Nephron (organoid): Measurements from ENCODE around the gene SBK2.
A peak's percentile ranks its signal among the peaks of the same experiment; 100 is the strongest.

Source experiments
- H3K27ac Mint-ChIP-seq, 3 experiments: 2 replicates each; pipeline ENCODE4 v1.8.0; 2020; ENCODE audit warnings: mixed read lengths in 3 of 3, mild to moderate bottlenecking in 2 of 3, moderate library complexity in 1 of 3
- H3K27me3 Mint-ChIP-seq: 2 replicates; pipeline ENCODE4 v1.8.0; 2021; ENCODE audit warnings: low read depth, mild to moderate bottlenecking, moderate library complexity, mixed read lengths
- H3K36me3 Mint-ChIP-seq: 2 replicates; pipeline ENCODE4 v1.8.0; 2020; ENCODE audit warnings: low read depth, mixed read lengths
- H3K4me1 Mint-ChIP-seq: 2 replicates; pipeline ENCODE4 v1.8.0; 2020; ENCODE audit warnings: mixed read lengths
- H3K4me3 Mint-ChIP-seq, 3 experiments: 2 replicates each; pipeline ENCODE4 v1.8.0; 2020; ENCODE audit warnings: mild to moderate bottlenecking in 3 of 3, mixed read lengths in 3 of 3, moderate library complexity in 2 of 3
- H3K9me3 Mint-ChIP-seq: 2 replicates; pipeline ENCODE4 v1.8.0; 2020; ENCODE audit warnings: mixed read lengths
- CTCF ChIP-seq, 3 experiments: fragments of 200-600 bp; sonication (generic); IDR thresholded peaks; one replicate each; pipeline ENCODE4 v1.5.0; 2021; ENCODE audit warnings: antibody characterized with exemption in 3 of 3; ENCODE audit not compliant: unreplicated experiment in 3 of 3

Gene SBK2

DNA sequence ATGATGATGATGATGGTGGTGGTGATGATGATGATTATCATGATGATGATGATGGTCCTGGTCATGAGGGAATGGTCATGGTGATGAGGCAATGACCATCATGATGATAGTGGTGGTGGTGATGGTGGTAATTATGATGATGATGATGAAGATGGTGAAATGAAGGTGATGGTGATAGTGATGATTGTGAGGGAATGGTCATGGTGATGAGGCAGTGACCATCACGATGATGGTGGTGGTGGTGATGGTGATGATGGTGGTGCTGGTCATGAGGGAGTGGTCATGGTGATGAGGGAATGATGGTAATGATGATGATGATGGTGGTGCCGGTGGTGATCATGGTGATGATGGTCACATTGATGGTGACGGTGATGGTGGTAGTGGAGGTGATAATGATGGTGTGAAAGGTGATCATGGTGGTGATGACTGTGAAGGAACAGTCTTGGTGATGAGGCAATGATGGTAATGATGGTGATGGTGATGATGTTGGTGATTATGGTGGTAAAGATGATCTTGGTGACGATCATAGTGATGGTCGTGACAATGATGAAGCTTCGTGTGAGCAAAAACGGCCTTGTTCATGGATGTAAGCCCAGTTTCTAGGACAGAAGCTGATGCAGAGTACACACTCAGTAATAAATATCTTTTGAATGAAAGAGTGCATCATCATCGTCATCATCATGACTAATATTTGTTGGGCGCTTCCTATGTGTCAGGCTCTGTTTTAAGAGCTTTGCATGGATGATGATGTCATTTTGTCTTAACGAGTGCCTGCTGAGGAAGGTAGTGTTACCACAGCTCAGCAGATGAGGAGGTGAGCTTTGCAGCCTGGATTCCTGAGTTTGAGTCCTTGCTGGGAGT lies 17.3 kb downstream of the SBK2 start:
- Mint-ChIP-seq H3K36me3 (no peaks in the 10 kb centered on the region), H3K27ac (no peak overlapping the region), H3K4me3 (no peak overlapping the region), H3K27me3 (peaks cover 8% of the 10 kb centered on the region), H3K4me1 (peaks cover 11% of the 10 kb centered on the region), H3K9me3 (no peaks in the 10 kb centered on the region)
- no peak for TF ChIP-seq CTCF (IDR thresholded peaks at IDR 0.05; ENCODE audit: unreplicated experiment in 3 of 3)

GRCh38 chr19:55516878-55517620 lies 19.9 kb downstream of the SBK2 start:
- Mint-ChIP-seq H3K27me3 (peaks cover 3% of the 10 kb centered on the region), H3K36me3 (no peaks in the 10 kb centered on the region), H3K27ac (peak overlapping the region in 2 of 3 experiments; percentile 48 to 78), H3K4me1 (peaks cover 4% of the 10 kb centered on the region), H3K4me3 (peak overlapping the region; percentile 72 to 84 (median 79)), H3K9me3 (no peaks in the 10 kb centered on the region)
- peak; percentile 67 to 80 (median 75) for TF ChIP-seq CTCF (IDR thresholded peaks at IDR 0.05; ENCODE audit: unreplicated experiment in 3 of 3)

- TF ChIP-seq CTCF (IDR thresholded peaks at IDR 0.05; ENCODE audit: unreplicated experiment in 3 of 3) = no peak
- Mint-ChIP-seq H3K27ac (no peak overlapping the region), H3K4me3 (no peak overlapping the region), H3K4me1 (peaks cover 8% of the 10 kb centered on the region), H3K27me3 (peaks cover 24% of the 10 kb centered on the region), H3K36me3 (peaks cover 3% of the 10 kb centered on the region), H3K9me3 (peaks cover 2% of the 10 kb centered on the region)
Measured at GRCh38 chr19:55508120-55508519, 28.8 kb downstream of the SBK2 start.

GRCh38 chr19:55504981-55505380 lies 32.0 kb downstream of the SBK2 start:
- H3K9me3 Mint-ChIP-seq = peaks cover 2% of the 10 kb centered on the region
- peaks cover 8% of the 10 kb centered on the region for H3K4me1 Mint-ChIP-seq
- H3K36me3 Mint-ChIP-seq = peaks cover 15% of the 10 kb centered on the region
- peaks cover 24% of the 10 kb centered on the region for H3K27me3 Mint-ChIP-seq
- no peak overlapping the region for H3K27ac Mint-ChIP-seq
- H3K4me3 Mint-ChIP-seq = no peak overlapping the region
- TF ChIP-seq CTCF (IDR thresholded peaks at IDR 0.05; ENCODE audit: unreplicated experiment in 3 of 3) = no peak

GRCh38 chr19:55504252-55504603 lies 32.7 kb downstream of the SBK2 start:
- Mint-ChIP-seq H3K9me3 (peaks cover 2% of the 10 kb centered on the region), H3K27me3 (peaks cover 24% of the 10 kb centered on the region), H3K27ac (no peak overlapping the region), H3K4me1 (peaks cover 8% of the 10 kb centered on the region), H3K4me3 (peak overlapping the region; percentile 35 to 66 (median 65)), H3K36me3 (peaks cover 19% of the 10 kb centered on the region)
- TF ChIP-seq CTCF (IDR thresholded peaks at IDR 0.05; ENCODE audit: unreplicated experiment in 3 of 3) = peak in 1 of 3 experiments; percentile 45
